OCI-LY3 (cell line): Measurements from ENCODE around the gene LPP.

ENCODE experiments used
- EZH2phosphoT487 ChIP-seq: fragments of 200-600 bp; shearing (Covaris generic); IDR thresholded peaks from 2 replicates; pipeline ENCODE4 v1.6.1; 2018; ENCODE audit warnings: antibody characterized with exemption, mixed run types, low read depth
- TF ChIP-seq, protein P1 (sequence below): fragments of 200-600, 300-600 bp; sonication (generic); IDR thresholded peaks from 2 replicates; pipeline ENCODE4 v1.5.1; 2014; ENCODE audit warnings: antibody characterized with exemption, low read length, low read depth

- TF ChIP-seq, protein P1, sequence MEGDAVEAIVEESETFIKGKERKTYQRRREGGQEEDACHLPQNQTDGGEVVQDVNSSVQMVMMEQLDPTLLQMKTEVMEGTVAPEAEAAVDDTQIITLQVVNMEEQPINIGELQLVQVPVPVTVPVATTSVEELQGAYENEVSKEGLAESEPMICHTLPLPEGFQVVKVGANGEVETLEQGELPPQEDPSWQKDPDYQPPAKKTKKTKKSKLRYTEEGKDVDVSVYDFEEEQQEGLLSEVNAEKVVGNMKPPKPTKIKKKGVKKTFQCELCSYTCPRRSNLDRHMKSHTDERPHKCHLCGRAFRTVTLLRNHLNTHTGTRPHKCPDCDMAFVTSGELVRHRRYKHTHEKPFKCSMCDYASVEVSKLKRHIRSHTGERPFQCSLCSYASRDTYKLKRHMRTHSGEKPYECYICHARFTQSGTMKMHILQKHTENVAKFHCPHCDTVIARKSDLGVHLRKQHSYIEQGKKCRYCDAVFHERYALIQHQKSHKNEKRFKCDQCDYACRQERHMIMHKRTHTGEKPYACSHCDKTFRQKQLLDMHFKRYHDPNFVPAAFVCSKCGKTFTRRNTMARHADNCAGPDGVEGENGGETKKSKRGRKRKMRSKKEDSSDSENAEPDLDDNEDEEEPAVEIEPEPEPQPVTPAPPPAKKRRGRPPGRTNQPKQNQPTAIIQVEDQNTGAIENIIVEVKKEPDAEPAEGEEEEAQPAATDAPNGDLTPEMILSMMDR = no peak
- no peak for TF ChIP-seq EZH2phosphoT487
These were observed 138.9 kb downstream of the LPP start for GRCh38 chr3:188292827-188293226.
